ENCODE measurements around the gene EVA1B. TPM values are rescaled to one million over a fixed set of nuclear protein-coding genes. Genes with fewer than 3 reads are reported as not detected.

Gene EVA1B
- total RNA-seq, 1 donor from 2014 or later = 20.5 TPM

DNA sequence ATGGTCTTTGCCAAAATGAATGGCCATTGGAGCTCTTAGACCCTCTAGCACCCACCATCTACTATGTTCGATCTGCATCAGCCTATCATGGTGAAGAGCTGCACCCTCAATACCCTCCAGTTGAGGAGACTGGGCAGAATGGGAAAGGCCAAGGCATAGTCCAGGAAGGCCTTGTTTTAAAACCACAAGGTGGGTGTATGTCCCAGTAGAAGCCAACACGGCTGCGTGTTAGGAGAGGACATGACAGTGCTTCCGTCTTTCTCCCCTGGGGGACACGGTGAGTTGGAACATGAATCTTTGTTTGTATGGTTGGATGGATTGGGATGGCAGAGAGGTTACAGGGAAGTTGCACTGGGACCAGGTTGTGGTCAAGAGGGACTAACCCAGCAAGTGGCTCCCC is 35.9 kb downstream of the EVA1B start:
- FAIRE-seq = no peak
- no peak for DNase-seq (ENCODE audit: low read depth)
- TF ChIP-seq, protein P1, sequence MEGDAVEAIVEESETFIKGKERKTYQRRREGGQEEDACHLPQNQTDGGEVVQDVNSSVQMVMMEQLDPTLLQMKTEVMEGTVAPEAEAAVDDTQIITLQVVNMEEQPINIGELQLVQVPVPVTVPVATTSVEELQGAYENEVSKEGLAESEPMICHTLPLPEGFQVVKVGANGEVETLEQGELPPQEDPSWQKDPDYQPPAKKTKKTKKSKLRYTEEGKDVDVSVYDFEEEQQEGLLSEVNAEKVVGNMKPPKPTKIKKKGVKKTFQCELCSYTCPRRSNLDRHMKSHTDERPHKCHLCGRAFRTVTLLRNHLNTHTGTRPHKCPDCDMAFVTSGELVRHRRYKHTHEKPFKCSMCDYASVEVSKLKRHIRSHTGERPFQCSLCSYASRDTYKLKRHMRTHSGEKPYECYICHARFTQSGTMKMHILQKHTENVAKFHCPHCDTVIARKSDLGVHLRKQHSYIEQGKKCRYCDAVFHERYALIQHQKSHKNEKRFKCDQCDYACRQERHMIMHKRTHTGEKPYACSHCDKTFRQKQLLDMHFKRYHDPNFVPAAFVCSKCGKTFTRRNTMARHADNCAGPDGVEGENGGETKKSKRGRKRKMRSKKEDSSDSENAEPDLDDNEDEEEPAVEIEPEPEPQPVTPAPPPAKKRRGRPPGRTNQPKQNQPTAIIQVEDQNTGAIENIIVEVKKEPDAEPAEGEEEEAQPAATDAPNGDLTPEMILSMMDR (IDR thresholded peaks at IDR 0.05; ENCODE audit: insufficient read depth, low read length, severe bottlenecking) = no peak
- H3K36me3 ChIP-seq (ENCODE audit: control insufficient read depth, insufficient read depth, low read length) = peaks cover 29% of the 10 kb centered on the region
- no peak overlapping the region for H3K4me3 ChIP-seq (ENCODE audit: low read depth, low read length)
- no peaks in the 10 kb centered on the region for H3K27me3 ChIP-seq (ENCODE audit: control insufficient read depth, insufficient read depth, low read length)

DNA sequence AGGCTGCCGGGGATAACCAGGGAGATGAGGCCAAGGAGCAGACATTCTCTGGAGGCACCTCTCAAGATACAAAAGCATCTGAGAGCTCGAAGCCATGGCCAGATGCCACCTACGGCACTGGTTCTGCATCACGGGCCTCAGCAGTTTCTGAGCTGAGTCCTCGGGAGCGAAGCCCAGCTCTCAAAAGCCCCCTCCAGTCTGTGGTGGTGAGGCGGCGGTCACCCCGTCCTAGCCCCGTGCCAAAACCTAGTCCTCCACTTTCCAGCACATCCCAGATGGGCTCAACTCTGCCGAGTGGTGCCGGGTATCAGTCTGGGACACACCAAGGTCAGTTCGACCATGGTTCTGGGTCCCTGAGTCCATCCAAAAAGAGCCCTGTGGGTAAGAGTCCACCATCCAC is 36.6 kb downstream of the EVA1B start:
- Histone ChIP-seq H3K36me3 (ENCODE audit: control insufficient read depth, insufficient read depth, low read length) (peaks cover 26% of the 10 kb centered on the region), H3K4me3 (ENCODE audit: low read depth, low read length) (no peak overlapping the region), H3K27me3 (ENCODE audit: control insufficient read depth, insufficient read depth, low read length) (no peaks in the 10 kb centered on the region)
- DNase-seq (ENCODE audit: low read depth) (no peak), FAIRE-seq (no peak)
- TF ChIP-seq, protein P1 (IDR thresholded peaks at IDR 0.05; ENCODE audit: insufficient read depth, low read length, severe bottlenecking) = no peak

DNA sequence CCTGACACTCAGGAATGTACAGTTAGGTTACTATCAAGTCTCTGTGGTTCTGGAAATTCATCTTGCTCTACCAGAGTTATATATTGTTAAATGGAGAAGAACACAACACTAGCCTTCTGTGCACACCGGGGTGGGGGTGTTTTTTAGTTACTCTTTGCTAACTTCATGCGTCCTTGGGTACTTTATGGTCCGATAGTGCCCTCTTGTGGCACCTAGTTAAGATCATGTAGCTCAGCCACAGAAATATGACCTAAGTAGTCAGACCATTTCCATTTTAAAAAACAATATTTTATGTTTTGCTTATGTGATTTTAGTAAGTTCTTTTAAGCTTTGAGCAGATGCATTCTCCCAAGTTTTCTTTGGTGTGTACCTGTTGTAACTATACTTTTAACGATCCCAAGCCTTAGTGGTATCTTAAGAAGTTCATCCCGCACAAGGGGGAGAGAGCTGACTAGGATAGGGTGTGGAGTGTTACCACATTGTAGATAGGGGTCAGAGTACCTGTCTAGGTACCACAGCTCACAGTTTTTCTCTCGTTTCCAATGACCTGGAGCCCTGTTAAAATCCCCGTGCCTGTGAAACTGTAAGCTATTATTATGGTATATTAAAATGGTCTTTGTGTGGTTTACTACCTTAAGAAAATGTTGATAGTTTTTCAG is 37.9 kb downstream of the EVA1B start:
- FAIRE-seq = no peak

DNA sequence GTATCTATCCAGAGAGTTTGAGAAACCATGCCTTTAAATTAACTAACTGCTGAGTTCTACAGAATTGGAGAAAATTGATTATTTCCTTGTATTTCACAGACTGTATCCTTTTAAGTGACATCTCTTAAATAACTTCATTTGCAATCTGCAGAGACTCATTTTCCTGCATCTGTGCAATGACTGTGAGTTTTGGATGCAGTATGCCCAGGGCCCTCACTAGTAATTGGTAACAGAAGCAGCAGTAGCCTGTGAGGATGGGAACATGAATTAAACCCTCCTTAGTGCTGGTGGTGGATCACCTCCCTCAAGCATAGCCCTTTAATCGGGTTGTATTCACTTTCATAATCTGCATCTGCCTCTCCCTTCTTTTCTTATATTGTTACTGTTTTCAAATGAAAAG is 38.9 kb downstream of the EVA1B start:
- DNase-seq (ENCODE audit: low read depth) = no peak
- no peaks in the 10 kb centered on the region for H3K27me3 ChIP-seq (ENCODE audit: control insufficient read depth, insufficient read depth, low read length)
- TF ChIP-seq, protein P1 (IDR thresholded peaks at IDR 0.05; ENCODE audit: insufficient read depth, low read length, severe bottlenecking) = no peak
- peaks cover 18% of the 10 kb centered on the region for H3K36me3 ChIP-seq (ENCODE audit: control insufficient read depth, insufficient read depth, low read length)
- H3K4me3 ChIP-seq (ENCODE audit: low read depth, low read length) = no peak overlapping the region
- FAIRE-seq = no peak

More for the DNA sequence above, 37.9 kb downstream of the EVA1B start:
- peak; percentile 79 for DNase-seq (ENCODE audit: low read depth)
- no peak overlapping the region for H3K4me3 ChIP-seq (ENCODE audit: low read depth, low read length)
- TF ChIP-seq, protein P1 (IDR thresholded peaks at IDR 0.05; ENCODE audit: insufficient read depth, low read length, severe bottlenecking) = peak; percentile 62
- H3K36me3 ChIP-seq (ENCODE audit: control insufficient read depth, insufficient read depth, low read length) = peaks cover 22% of the 10 kb centered on the region
- no peaks in the 10 kb centered on the region for H3K27me3 ChIP-seq (ENCODE audit: control insufficient read depth, insufficient read depth, low read length)

DNA sequence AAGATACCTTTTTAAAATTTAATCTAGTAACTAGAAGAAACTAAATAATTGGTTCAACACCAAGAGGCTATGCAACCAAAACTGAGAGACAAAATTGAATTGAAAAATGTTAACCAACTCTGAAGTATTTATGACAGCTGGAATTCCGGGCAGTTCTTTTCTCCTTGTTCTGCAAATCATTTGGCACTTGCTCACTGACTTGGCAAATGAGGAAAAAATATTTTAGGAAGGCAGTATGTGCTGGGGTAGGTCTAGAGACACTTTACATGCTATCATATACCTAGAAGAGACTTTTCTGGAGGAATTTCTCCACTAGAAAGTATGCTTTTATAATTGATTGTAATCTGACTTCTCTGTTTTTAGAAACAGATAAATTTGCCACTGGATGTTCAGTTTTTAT is 39.4 kb downstream of the EVA1B start:
- DNase-seq (ENCODE audit: low read depth) = no peak
- no peak for FAIRE-seq
- Histone ChIP-seq H3K27me3 (ENCODE audit: control insufficient read depth, insufficient read depth, low read length) (no peaks in the 10 kb centered on the region), H3K36me3 (ENCODE audit: control insufficient read depth, insufficient read depth, low read length) (peaks cover 15% of the 10 kb centered on the region), H3K4me3 (ENCODE audit: low read depth, low read length) (no peak overlapping the region)
- TF ChIP-seq, protein P1 (IDR thresholded peaks at IDR 0.05; ENCODE audit: insufficient read depth, low read length, severe bottlenecking) = no peak

DNA sequence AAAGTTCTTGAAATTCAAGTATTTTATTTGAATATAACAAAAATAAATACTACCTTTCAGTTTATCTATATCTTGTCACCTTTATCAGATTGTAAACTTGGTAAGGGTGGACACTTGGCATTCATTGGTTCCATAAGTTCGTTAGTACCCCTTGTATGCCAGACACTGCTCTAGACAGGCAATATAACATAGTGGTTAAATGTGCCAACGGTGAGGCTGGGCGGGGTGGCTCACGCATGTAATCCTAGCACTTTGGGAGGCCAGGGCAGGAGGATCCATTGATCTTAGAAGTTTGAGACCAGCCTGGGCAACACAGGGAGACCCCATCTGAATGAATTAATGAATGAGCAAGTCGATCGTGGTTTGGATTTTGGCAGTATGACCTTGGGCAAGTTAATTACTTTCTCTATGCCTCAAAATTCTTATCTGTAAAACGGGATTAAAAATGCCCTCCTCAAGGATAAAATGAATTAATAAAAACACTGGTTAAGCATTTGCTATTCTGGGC is 43.6 kb downstream of the EVA1B start:
- Histone ChIP-seq H3K4me3 (ENCODE audit: low read depth, low read length) (no peak overlapping the region), H3K36me3 (ENCODE audit: control insufficient read depth, insufficient read depth, low read length) (peaks cover 3% of the 10 kb centered on the region), H3K27me3 (ENCODE audit: control insufficient read depth, insufficient read depth, low read length) (no peaks in the 10 kb centered on the region)
- no peak for FAIRE-seq
- no peak for DNase-seq (ENCODE audit: low read depth)
- TF ChIP-seq, protein P1 (IDR thresholded peaks at IDR 0.05; ENCODE audit: insufficient read depth, low read length, severe bottlenecking) = no peak

All from bronchial epithelial cell (primary cell).